HCT116 (cell line): ENCODE results near the gene CARS1. TPM values are rescaled to one million over a fixed set of nuclear protein-coding genes. Genes with fewer than 3 reads are reported as not detected.

Experiments used
- ATAC-seq: fragments of 200-7000 bp; cut with Tn5 transposase; 2 replicates; pipeline ENCODE4 v1.9.1; 2020; ENCODE audit warnings: mild to moderate bottlenecking, moderate library complexity
- BruUV-seq: library from RNA; stranded (reverse); fragments of 400-500 nt; replicated peaks from 2 replicates; lab custom pipeline; 2021; lab: Mats Ljungman, UMichigan
- CTCF ChIA-PET: fragments of 300-600 bp; sonication (Branson Sonifier 250); formaldehyde crosslinking; loops from one replicate; lab custom pipeline; 2021; ENCODE audit warnings: antibody characterized with exemption; lab: Charles Lee
- POLR2A ChIA-PET: fragments of 300-600, 350-600 bp; sonication (Branson Sonifier 250); formaldehyde crosslinking; loops from one replicate; lab custom pipeline; 2021; ENCODE audit warnings: antibody characterized with exemption; lab: Charles Lee
- RAD21 ChIA-PET, 2 experiments: fragments of 300-600 bp; sonication (Branson Sonifier 250); formaldehyde crosslinking; loops; one replicate each; lab custom pipeline; 2023; ENCODE audit warnings: low total read pairs in 2 of 2; ENCODE audit not compliant: uncharacterized antibody in 2 of 2, unreplicated experiment in 2 of 2, low non-redundant PET in 1 of 2; lab: Charles Lee
- DNase-seq: peaks from one replicate; pipeline ENCODE4 v3.0.0-alpha.2; 2010; ENCODE audit warnings: low read depth, low spot score
- H2AFZ ChIP-seq: fragments of 200-600 bp; shearing (Covaris generic), sonication (generic); 2 replicates; pipeline ENCODE4 v1.6.1; 2017; ENCODE audit warnings: low read depth, mixed run types, mixed read lengths, antibody characterized with exemption, low read length; ENCODE audit not compliant: poor library complexity, severe bottlenecking
- H3K27ac ChIP-seq: 2 replicates; pipeline ENCODE4 v1.5.1; 2012; ENCODE audit warnings: low read depth, low read length
- H3K27me3 ChIP-seq: fragments of 200-600 bp; sonication (generic); 2 replicates; pipeline ENCODE4 v1.6.1; 2016; ENCODE audit warnings: mixed run types, low read length, mixed read lengths; ENCODE audit not compliant: insufficient read depth
- H3K36me3 ChIP-seq, 2 experiments: fragments of 200-500 bp in 1 of 2; fragments of 200-600 bp in 1 of 2; sonication (Bioruptor generic) in 1 of 2; sonication (generic) in 1 of 2; 2 replicates each; pipeline versions ENCODE4 v1.5.1 to v1.6.1; 2014 to 2016; ENCODE audit warnings: low read length in 2 of 2, inconsistent platforms in 1 of 2, mixed read lengths in 1 of 2, mixed run types in 1 of 2; ENCODE audit not compliant: insufficient read depth in 2 of 2, control insufficient read depth in 1 of 2
- H3K4me1 ChIP-seq, 2 experiments: fragments of 200-600 bp in 1 of 2; sonication (generic) in 1 of 2; 2 replicates each; pipeline versions ENCODE4 v1.5.1 to v1.6.1; 2012 to 2017; ENCODE audit warnings: low read length in 2 of 2, inconsistent platforms in 1 of 2, mild to moderate bottlenecking in 1 of 2, mixed read lengths in 1 of 2, mixed run types in 1 of 2, moderate library complexity in 1 of 2; ENCODE audit not compliant: insufficient read depth in 2 of 2, control insufficient read depth in 1 of 2
- H3K4me2 ChIP-seq: fragments of 200-600 bp; sonication (generic); 2 replicates; pipeline ENCODE4 v1.6.1; 2017; ENCODE audit warnings: mixed run types, low read length, mixed read lengths
- H3K4me3 ChIP-seq, 2 experiments: fragments of 200-600 bp in 1 of 2; sonication (generic) in 1 of 2; replicated peaks in 1 of 2; 2 replicates each; pipeline ENCODE4 v1.5.1; 2011 to 2016; ENCODE audit warnings: low read length in 2 of 2, control low read depth in 1 of 2, low read depth in 1 of 2, mild to moderate bottlenecking in 1 of 2, mixed read lengths in 1 of 2, mixed run types in 1 of 2
- H3K79me2 ChIP-seq: fragments of 200-600 bp; sonication (generic); 2 replicates; pipeline ENCODE4 v1.6.1; 2017; ENCODE audit warnings: mild to moderate bottlenecking, mixed run types, low read length, moderate library complexity, mixed read lengths; ENCODE audit not compliant: insufficient read depth
- H3K9ac ChIP-seq: fragments of 200-600 bp; sonication (generic); 2 replicates; pipeline ENCODE4 v1.6.1; 2016; ENCODE audit warnings: low read length, mixed read lengths
- H3K9me2 ChIP-seq: fragments of 200-600 bp; sonication (generic), shearing (Covaris generic); 2 replicates; pipeline ENCODE4 v1.6.1; 2017; ENCODE audit warnings: mixed run types, mild to moderate bottlenecking, moderate library complexity; ENCODE audit not compliant: insufficient read depth
- H3K9me3 ChIP-seq, 2 experiments: fragments of 200-500 bp in 1 of 2; fragments of 200-600 bp in 1 of 2; sonication (Bioruptor generic) in 1 of 2; sonication (generic) in 1 of 2; 2 replicates each; pipeline ENCODE4 v1.6.1; 2014 to 2017; ENCODE audit warnings: low read length in 2 of 2, mixed read lengths in 2 of 2, inconsistent platforms in 1 of 2, low read depth in 1 of 2, mild to moderate bottlenecking in 1 of 2, mixed run types in 1 of 2, moderate library complexity in 1 of 2; ENCODE audit not compliant: control insufficient read depth in 1 of 2, insufficient read depth in 1 of 2
- H4K20me1 ChIP-seq: fragments of 200-600 bp; sonication (generic), shearing (Covaris generic); 2 replicates; pipeline ENCODE4 v1.6.1; 2017; ENCODE audit warnings: mixed run types, mild to moderate bottlenecking, moderate library complexity; ENCODE audit not compliant: insufficient read depth
- CBX3 ChIP-seq: IDR thresholded peaks from 2 replicates; pipeline ENCODE4 v1.6.1; 2012; ENCODE audit warnings: low read depth
- EGR1 ChIP-seq: IDR thresholded peaks from 2 replicates; pipeline ENCODE4 v1.6.1; 2012; ENCODE audit warnings: low read depth
- ELF1 ChIP-seq: IDR thresholded peaks from 2 replicates; pipeline ENCODE4 v1.6.1; 2012; ENCODE audit warnings: low read depth, borderline replicate concordance
- EZH2 ChIP-seq: fragments of 200-600 bp; sonication (generic); IDR thresholded peaks from 2 replicates; pipeline ENCODE4 v1.6.1; 2017; ENCODE audit warnings: antibody characterized with exemption, mixed run types
- POLR2AphosphoS5 ChIP-seq: IDR thresholded peaks from 2 replicates; pipeline ENCODE4 v1.6.1; 2011; ENCODE audit warnings: mild to moderate bottlenecking, low read depth, low read length, moderate library complexity
- TCF7L2 ChIP-seq: IDR thresholded peaks from 2 replicates; pipeline ENCODE4 v1.7.0; 2011; ENCODE audit warnings: borderline replicate concordance, inconsistent platforms; ENCODE audit not compliant: insufficient read depth, insufficient read length; ENCODE audit errors: extremely low read depth
- YY1 ChIP-seq: IDR thresholded peaks from 2 replicates; pipeline ENCODE4 v1.6.1; 2011; ENCODE audit warnings: low read length, low read depth, moderate library complexity, mild to moderate bottlenecking; ENCODE audit not compliant: insufficient replicate concordance; ENCODE audit errors: extremely low read depth
- intact Hi-C: fragments of 100-400 bp; cut with micrococcal nuclease; formaldehyde crosslinking; loops from 2 replicates; pipeline ENCODE4 v1.10.0; 2022
- total RNA-seq: library from RNA; stranded (reverse); gene quantifications from one replicate; pipeline ENCODE4 v1.2.1, GENCODE V29; 2021; ENCODE audit not compliant: unreplicated experiment
- TF ChIP-seq, protein P1 (sequence below): IDR thresholded peaks from 2 replicates; pipeline ENCODE4 v1.6.1; 2012; ENCODE audit warnings: low read depth
- TF ChIP-seq, protein P2 (sequence below), 3 experiments: fragments of 200-600 bp in 1 of 3; sonication (generic) in 1 of 3; IDR thresholded peaks in 2 of 3; conservative IDR thresholded peaks in 1 of 3; 2 replicates each; pipeline ENCODE4 v1.5.1; 2012 to 2017; ENCODE audit warnings: low read depth in 2 of 3, low read length in 2 of 3, antibody characterized with exemption in 1 of 3, borderline replicate concordance in 1 of 3, control low read depth in 1 of 3, mild to moderate bottlenecking in 1 of 3, mixed read lengths in 1 of 3, mixed run types in 1 of 3, moderate library complexity in 1 of 3; ENCODE audit not compliant: insufficient read depth in 1 of 3

The CARS1 gene
- total RNA-seq, 1 experiment from 2014 or later: 124 TPM

DNA sequence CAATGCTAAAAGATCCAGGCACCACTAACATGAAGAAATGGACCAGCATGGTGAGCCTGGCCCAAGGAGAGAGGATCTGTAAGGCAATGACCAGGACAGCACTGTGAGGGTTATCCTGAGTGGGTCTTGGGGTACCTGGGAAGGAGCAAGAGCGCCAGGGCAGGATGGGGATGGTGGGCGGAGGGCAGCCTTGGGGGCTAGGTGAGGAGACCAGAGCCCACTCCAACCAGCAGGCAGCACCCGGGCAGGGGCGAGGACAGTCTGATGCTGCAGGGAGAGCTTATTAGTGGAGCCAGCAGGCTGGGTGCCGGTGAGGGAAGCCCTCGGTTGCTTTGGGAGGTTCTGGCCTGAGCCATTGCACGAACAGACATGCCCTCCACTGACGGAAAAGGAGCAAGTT is 54.4 kb downstream of the CARS1 start (continued):
- TF ChIP-seq, protein P1, sequence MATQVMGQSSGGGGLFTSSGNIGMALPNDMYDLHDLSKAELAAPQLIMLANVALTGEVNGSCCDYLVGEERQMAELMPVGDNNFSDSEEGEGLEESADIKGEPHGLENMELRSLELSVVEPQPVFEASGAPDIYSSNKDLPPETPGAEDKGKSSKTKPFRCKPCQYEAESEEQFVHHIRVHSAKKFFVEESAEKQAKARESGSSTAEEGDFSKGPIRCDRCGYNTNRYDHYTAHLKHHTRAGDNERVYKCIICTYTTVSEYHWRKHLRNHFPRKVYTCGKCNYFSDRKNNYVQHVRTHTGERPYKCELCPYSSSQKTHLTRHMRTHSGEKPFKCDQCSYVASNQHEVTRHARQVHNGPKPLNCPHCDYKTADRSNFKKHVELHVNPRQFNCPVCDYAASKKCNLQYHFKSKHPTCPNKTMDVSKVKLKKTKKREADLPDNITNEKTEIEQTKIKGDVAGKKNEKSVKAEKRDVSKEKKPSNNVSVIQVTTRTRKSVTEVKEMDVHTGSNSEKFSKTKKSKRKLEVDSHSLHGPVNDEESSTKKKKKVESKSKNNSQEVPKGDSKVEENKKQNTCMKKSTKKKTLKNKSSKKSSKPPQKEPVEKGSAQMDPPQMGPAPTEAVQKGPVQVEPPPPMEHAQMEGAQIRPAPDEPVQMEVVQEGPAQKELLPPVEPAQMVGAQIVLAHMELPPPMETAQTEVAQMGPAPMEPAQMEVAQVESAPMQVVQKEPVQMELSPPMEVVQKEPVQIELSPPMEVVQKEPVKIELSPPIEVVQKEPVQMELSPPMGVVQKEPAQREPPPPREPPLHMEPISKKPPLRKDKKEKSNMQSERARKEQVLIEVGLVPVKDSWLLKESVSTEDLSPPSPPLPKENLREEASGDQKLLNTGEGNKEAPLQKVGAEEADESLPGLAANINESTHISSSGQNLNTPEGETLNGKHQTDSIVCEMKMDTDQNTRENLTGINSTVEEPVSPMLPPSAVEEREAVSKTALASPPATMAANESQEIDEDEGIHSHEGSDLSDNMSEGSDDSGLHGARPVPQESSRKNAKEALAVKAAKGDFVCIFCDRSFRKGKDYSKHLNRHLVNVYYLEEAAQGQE: no peak
- TF ChIP-seq ELF1 (no peak), CBX3 (no peak), POLR2AphosphoS5 (no peak), EGR1 (no peak)
- TF ChIP-seq, protein P2, sequence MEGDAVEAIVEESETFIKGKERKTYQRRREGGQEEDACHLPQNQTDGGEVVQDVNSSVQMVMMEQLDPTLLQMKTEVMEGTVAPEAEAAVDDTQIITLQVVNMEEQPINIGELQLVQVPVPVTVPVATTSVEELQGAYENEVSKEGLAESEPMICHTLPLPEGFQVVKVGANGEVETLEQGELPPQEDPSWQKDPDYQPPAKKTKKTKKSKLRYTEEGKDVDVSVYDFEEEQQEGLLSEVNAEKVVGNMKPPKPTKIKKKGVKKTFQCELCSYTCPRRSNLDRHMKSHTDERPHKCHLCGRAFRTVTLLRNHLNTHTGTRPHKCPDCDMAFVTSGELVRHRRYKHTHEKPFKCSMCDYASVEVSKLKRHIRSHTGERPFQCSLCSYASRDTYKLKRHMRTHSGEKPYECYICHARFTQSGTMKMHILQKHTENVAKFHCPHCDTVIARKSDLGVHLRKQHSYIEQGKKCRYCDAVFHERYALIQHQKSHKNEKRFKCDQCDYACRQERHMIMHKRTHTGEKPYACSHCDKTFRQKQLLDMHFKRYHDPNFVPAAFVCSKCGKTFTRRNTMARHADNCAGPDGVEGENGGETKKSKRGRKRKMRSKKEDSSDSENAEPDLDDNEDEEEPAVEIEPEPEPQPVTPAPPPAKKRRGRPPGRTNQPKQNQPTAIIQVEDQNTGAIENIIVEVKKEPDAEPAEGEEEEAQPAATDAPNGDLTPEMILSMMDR (IDR thresholded peaks at IDR 0.05 in 2 of 3, conservative IDR thresholded peaks at IDR 0.05 in 1 of 3; ENCODE audit: borderline replicate concordance in 1 of 3, insufficient read depth in 1 of 3, low read depth in 2 of 3, low read length in 2 of 3): no peak

DNA sequence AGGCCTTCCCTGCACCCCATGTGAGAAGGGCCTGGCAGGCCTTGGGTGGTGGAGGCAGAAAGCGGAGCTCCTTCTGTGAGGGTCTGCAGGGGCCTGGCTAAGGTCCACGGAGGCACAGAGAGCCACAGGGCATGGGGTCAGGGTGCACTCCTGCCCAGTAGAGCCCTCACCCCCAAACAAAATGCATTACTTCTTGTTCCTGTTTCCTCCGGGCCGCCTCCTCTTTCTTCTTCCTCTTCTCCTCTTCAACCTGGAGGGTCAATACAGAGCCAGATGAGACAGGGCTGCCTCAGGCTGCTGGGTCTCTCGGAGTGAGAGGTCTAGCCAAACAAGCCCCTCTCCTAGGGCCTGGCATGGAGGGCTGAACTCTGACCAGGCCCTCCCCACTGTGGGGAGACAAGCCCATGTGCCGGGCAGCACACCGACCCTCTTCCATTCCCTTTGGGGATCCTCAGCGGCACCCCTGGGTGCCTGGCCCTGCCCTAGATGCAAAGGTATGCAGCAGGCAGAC is 54.8 kb downstream of the CARS1 start:
- DNase-seq: no peak
- TF ChIP-seq EZH2 (no peak), TCF7L2 (no peak), YY1 (no peak), EGR1 (no peak), POLR2AphosphoS5 (no peak)
- Histone ChIP-seq H3K9ac (no peak overlapping the region), H3K27ac (no peak overlapping the region), H3K9me3 (no peaks in the 10 kb centered on the region), H3K79me2 (no peaks in the 10 kb centered on the region), H3K27me3 (no peaks in the 10 kb centered on the region), H3K9me2 (no peaks in the 10 kb centered on the region), H4K20me1 (no peaks in the 10 kb centered on the region), H3K36me3 (peaks cover 17 to 27% of the 10 kb centered on the region in 2 experiments; a peak in 3 of 4 replicates), H3K4me3 (no peak overlapping the region), H3K4me2 (no peak overlapping the region), H3K4me1 (no peaks in the 10 kb centered on the region), H2AFZ (no peak overlapping the region)
- intact Hi-C loops: no loop called here
- POLR2A ChIA-PET: no interaction called here
- RAD21 ChIA-PET: no interaction called here
- ATAC-seq: no peak
- CTCF ChIA-PET: no interaction called here
- BruUV-seq: no TSS peak
